HepG2 (cell line): Measurements from ENCODE around the gene TOB1. TPM values are rescaled to one million over a fixed set of nuclear protein-coding genes. Genes with fewer than 3 reads are reported as not detected.

Experiments used
- ATAC-seq: fragments of 200-7000 bp; cut with Tn5 transposase; 3 replicates; pipeline ENCODE4 v1.9.1; 2020; ENCODE audit warnings: mild to moderate bottlenecking, moderate library complexity
- BruUV-seq: library from RNA; stranded (reverse); fragments of 400-500 nt; replicated peaks from 2 replicates; lab custom pipeline; 2021; lab: Mats Ljungman, UMichigan
- CTCF ChIA-PET: fragments of 300-600 bp; formaldehyde crosslinking; extraction: SDS; loops from one replicate; lab custom pipeline; 2021; ENCODE audit warnings: low total read pairs, inconsistent platforms, low intra/inter-chr PET ratio; lab: Yijun Ruan, JAX
- POLR2A ChIA-PET: fragments of 350-600 bp; sonication (Branson Sonifier 250); formaldehyde crosslinking; loops from one replicate; lab custom pipeline; 2020; ENCODE audit warnings: antibody characterized with exemption, inconsistent platforms; lab: Yijun Ruan, JAX
- DNase-seq: peaks from one replicate; pipeline ENCODE4 v3.0.0-alpha.2; 2015; ENCODE audit warnings: low spot score
- FAIRE-seq: peaks from 3 replicates; lab custom pipeline; 2011; peaks lifted over from hg19 to GRCh38; lab: Jason Lieb, UNC
- H2AFZ ChIP-seq: one replicate; pipeline ENCODE4 v1.6.1; 2011; ENCODE audit warnings: low read length, inconsistent platforms
- H3K27ac ChIP-seq: fragments of 300-600 bp; 3 replicates; pipeline ENCODE4 v1.8.0; 2011; ENCODE audit warnings: mixed run types, mild to moderate bottlenecking, mixed read lengths, low read length, inconsistent platforms; ENCODE audit not compliant: insufficient read depth; ENCODE audit errors: extremely low read length
- H3K27me3 ChIP-seq, 2 experiments: fragments of 200-600 bp in 1 of 2; 2 replicates in 1 of 2; 3 replicates in 1 of 2; pipeline versions ENCODE4 v1.6.0 to v1.8.0; 2011; ENCODE audit warnings: low read length in 2 of 2, mild to moderate bottlenecking in 2 of 2, moderate library complexity in 2 of 2, inconsistent platforms in 1 of 2; ENCODE audit not compliant: insufficient read depth in 2 of 2, control insufficient read depth in 1 of 2
- H3K36me3 ChIP-seq, 2 experiments: fragments of 200-600 bp in 1 of 2; replicated peaks in 1 of 2; 2 replicates in 1 of 2; 3 replicates in 1 of 2; pipeline versions ENCODE4 v1.5.1 to v1.8.0; 2011; ENCODE audit warnings: low read length in 2 of 2, inconsistent platforms in 1 of 2; ENCODE audit not compliant: insufficient read depth in 2 of 2, control insufficient read depth in 1 of 2
- H3K4me1 ChIP-seq: 2 replicates; pipeline ENCODE4 v1.5.1; 2012; ENCODE audit warnings: low read length, inconsistent platforms; ENCODE audit not compliant: insufficient read depth
- H3K4me2 ChIP-seq: 2 replicates; pipeline ENCODE4 v1.6.0; 2011; ENCODE audit warnings: low read depth, low read length, inconsistent platforms
- H3K4me3 ChIP-seq, 3 experiments: fragments of 200-600 bp in 1 of 3; sonication (generic), shearing (Covaris generic) in 1 of 3; replicated peaks in 1 of 3; 2 replicates each; pipeline ENCODE4 v1.5.1; 2011 to 2016; ENCODE audit warnings: low read length in 3 of 3, inconsistent platforms in 2 of 3, low read depth in 2 of 3, mild to moderate bottlenecking in 2 of 3, control low read depth in 1 of 3, mixed read lengths in 1 of 3; ENCODE audit not compliant: insufficient read depth in 1 of 3
- H3K79me2 ChIP-seq: one replicate; pipeline ENCODE4 v1.6.1; 2011; ENCODE audit warnings: low read length, inconsistent platforms; ENCODE audit not compliant: insufficient read depth
- H3K9ac ChIP-seq: 2 replicates; pipeline ENCODE4 v1.6.0; 2011; ENCODE audit warnings: mild to moderate bottlenecking, low read depth, low read length, inconsistent platforms; ENCODE audit not compliant: insufficient read depth
- H3K9me3 ChIP-seq: 2 replicates; pipeline ENCODE4 v1.5.1; 2012; ENCODE audit warnings: mild to moderate bottlenecking, low read length
- H4K20me1 ChIP-seq: 2 replicates; pipeline ENCODE4 v1.6.0; 2011; ENCODE audit warnings: inconsistent platforms, mild to moderate bottlenecking, low read length, moderate library complexity; ENCODE audit not compliant: insufficient read depth
- CCDC6 ChIP-seq: sonication (generic); formaldehyde crosslinking; IDR thresholded peaks from 2 replicates; pipeline ENCODE4 v1.8.1; 2022; ENCODE audit warnings: mild to moderate bottlenecking, missing genetic modification reagents, moderate library complexity
- GATAD1 ChIP-seq: IDR thresholded peaks from 2 replicates; pipeline ENCODE4 v1.6.1; 2016; ENCODE audit warnings: missing genetic modification reagents, missing compliant biosample characterization
- HOXA7 ChIP-seq: sonication (generic); formaldehyde crosslinking; IDR thresholded peaks from 2 replicates; pipeline ENCODE4 v1.8.1; 2022; ENCODE audit warnings: mild to moderate bottlenecking, missing genetic modification reagents, moderate library complexity
- IKZF1 ChIP-seq: fragments of 450-650 bp; IDR thresholded peaks from 2 replicates; pipeline ENCODE4 v1.7.1; 2016
- NCOA1 ChIP-seq: sonication (generic); formaldehyde crosslinking; IDR thresholded peaks from 2 replicates; pipeline ENCODE4 v1.9.0; 2021; ENCODE audit warnings: missing genetic modification reagents
- POLR2G ChIP-seq: fragments of 200-400 bp; formaldehyde crosslinking; IDR thresholded peaks from 2 replicates; pipeline ENCODE4 v1.6.1; 2018; ENCODE audit warnings: mild to moderate bottlenecking, low read depth, low read length, moderate library complexity
- SMAD1 ChIP-seq: sonication (generic); formaldehyde crosslinking; IDR thresholded peaks from 2 replicates; pipeline ENCODE4 v1.4.0; 2020; ENCODE audit warnings: missing genetic modification reagents, low read depth, mild to moderate bottlenecking, borderline replicate concordance
- WIZ ChIP-seq: sonication (generic); formaldehyde crosslinking; IDR thresholded peaks from 2 replicates; pipeline ENCODE4 v1.5.1; 2020; ENCODE audit warnings: mild to moderate bottlenecking, missing genetic modification reagents
- ZFP62 ChIP-seq: sonication (generic); formaldehyde crosslinking; IDR thresholded peaks from 2 replicates; pipeline ENCODE4 v1.4.0; 2020; ENCODE audit warnings: missing genetic modification reagents
- ZKSCAN1 ChIP-seq: fragments of 150-350 bp; IDR thresholded peaks from 2 replicates; pipeline ENCODE4 v1.6.1; 2014; ENCODE audit warnings: low read length
- ZNF629 ChIP-seq: sonication (generic); formaldehyde crosslinking; conservative IDR thresholded peaks from 2 replicates; pipeline ENCODE4 v1.5.0; 2020; ENCODE audit warnings: missing genetic modification reagents
- WGBS: methylation state at CpG from one replicate; pipeline ENCODE4 v1.1.6; 2017; ENCODE audit warnings: low lambda C conversion rate; 5-methylcytosine and 5-hydroxymethylcytosine counted together
- in situ Hi-C: cut with HindIII; loops from 2 replicates; pipeline ENCODE4 v1.10.0; 2017; ENCODE audit warnings: low pct_unique_long_range_greater_than_20kb; ENCODE audit not compliant: extremely low pct_ligation_motif_present
- intact Hi-C: fragments of 100-400 bp; cut with micrococcal nuclease; formaldehyde crosslinking; loops from one replicate; pipeline ENCODE4 v1.10.0; 2022; ENCODE audit not compliant: unreplicated experiment
- polyA plus RNA-seq, 8 experiments: library from polyadenylated mRNA; depleted of rRNA in 3 of 8; stranded (reverse) in 7 of 8; unstranded in 1 of 8; fragments of >200 nt; fragmentation: Illumina TruSeq in 4 of 8; extraction: Trizol in 4 of 8; gene quantifications; 2 replicates each; pipeline versions ENCODE4 v1.2.1 to v1.2.3, GENCODE V29; 2011 to 2016; ENCODE audit warnings: low read depth in 4 of 8, missing spikeins in 1 of 8, mixed read lengths in 1 of 8; ENCODE audit not compliant: insufficient read depth in 1 of 8
- total RNA-seq, 5 experiments: library from RNA; depleted of rRNA; stranded (reverse); fragments of >200 nt; fragmentation: Illumina TruSeq; extraction: Trizol; gene quantifications; 2 replicates each; pipeline ENCODE4 v1.2.3, GENCODE V29; 2016; ENCODE audit warnings: low read depth in 1 of 5
- TF ChIP-seq, protein P1 (sequence below), 2 experiments: sonication (generic) in 1 of 2; formaldehyde crosslinking in 1 of 2; IDR thresholded peaks; 2 replicates each; pipeline versions ENCODE4 v1.4.0 to v1.6.1; 2016 to 2020; ENCODE audit warnings: borderline replicate concordance in 1 of 2, low read depth in 1 of 2, mild to moderate bottlenecking in 1 of 2, missing genetic modification reagents in 1 of 2
- TF ChIP-seq, protein P2 (sequence below): sonication (generic); formaldehyde crosslinking; IDR thresholded peaks from 2 replicates; pipeline ENCODE4 v1.5.1; 2020; ENCODE audit warnings: missing genetic modification reagents, mild to moderate bottlenecking, borderline replicate concordance
- TF ChIP-seq, protein P3 (sequence below): IDR thresholded peaks from 2 replicates; pipeline ENCODE4 v1.6.1; 2016
- TF ChIP-seq, protein P4 (sequence below): sonication (generic); formaldehyde crosslinking; IDR thresholded peaks from 2 replicates; pipeline ENCODE4 v1.9.0; 2022; ENCODE audit warnings: missing genetic modification reagents, mild to moderate bottlenecking, borderline replicate concordance

TOB1 gene
- total and polyA plus RNA-seq, 2 of the 13 experiments (the other 11 are each of a cell fraction or from before 2014, with no cell fraction given) = 21.9 to 57.7 TPM

DNA sequence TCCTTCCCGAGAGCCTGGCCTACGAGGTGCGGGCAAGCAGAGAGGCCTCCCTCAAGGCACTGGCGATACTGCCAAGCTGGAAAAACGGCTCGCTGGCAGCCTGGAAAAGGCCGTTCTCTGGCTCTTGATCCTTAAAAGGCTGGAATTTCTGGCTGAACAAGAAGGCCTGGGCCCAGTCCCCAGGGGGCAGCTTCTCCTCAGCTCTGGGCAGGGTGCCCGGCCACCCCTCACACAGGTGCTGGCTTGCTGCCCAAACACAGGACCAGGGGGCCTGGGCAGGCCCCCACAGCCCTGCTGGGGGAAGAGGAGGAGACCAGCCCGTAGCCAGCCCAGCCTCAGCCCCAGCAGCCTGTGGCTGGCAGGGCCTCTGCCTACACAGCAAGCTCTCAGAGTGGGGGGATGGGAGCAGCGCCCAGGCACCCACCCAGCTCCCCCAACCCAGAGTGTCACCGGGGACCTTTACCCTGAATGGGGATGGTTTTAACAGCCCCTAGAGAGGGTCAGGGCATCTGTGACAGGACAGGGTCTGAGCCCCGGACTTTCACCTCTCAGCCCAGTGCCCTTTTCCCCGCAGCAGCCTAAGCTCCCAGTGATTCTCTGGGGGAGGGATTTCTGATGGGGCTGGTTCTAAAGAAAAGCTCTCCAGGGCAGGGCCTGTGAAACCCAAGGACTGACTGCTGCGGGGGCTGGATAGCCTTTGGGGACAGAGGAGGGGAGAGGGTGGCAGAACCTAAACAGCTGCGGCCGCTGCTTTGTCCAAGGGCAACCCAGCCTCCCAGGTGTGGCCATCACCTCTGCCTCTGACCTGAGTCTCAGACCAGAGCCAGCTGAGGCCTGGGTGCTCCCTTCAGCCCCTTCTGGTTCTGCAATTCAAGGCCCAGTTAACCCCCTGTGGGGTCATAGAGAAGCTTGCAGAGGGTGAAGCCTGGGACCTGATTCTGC is 38.6 kb upstream of the TOB1 start:
- Histone ChIP-seq H3K36me3 (no peaks in the 10 kb centered on the region), H3K27ac (peak overlapping the region; percentile 93), H4K20me1 (no peaks in the 10 kb centered on the region), H3K27me3 (no peaks in the 10 kb centered on the region), H3K9ac (peak overlapping the region; percentile 80), H2AFZ (no peak overlapping the region), H3K4me3 (peak overlapping the region; percentile 48 to 76 (median 52)), H3K4me2 (peak overlapping the region; percentile 93), H3K4me1 (peaks cover 93% of the 10 kb centered on the region), H3K79me2 (no peaks in the 10 kb centered on the region), H3K9me3 (no peaks in the 10 kb centered on the region)
- TSS peak; percentile 58 for BruUV-seq
- 0% methylated on average over 7 of the region's 16 CpGs for WGBS
- POLR2A ChIA-PET = interaction anchor here (0.6 to 9.1 kb wide), 22 partner anchors 12 to 400 kb away, joined by 3 to 336 read pairs (median 9); partner anchors contain the start of genes LUC7L3 and TOB1
- in situ Hi-C loops = loop anchor here (5.0 kb wide), 1 partner anchor 38 kb away; no protein-coding TSS in a partner anchor
- ATAC-seq (peak; percentile 74), FAIRE-seq (peak; percentile 52), DNase-seq (peak; percentile 78)
- CTCF ChIA-PET = no interaction called here
- intact Hi-C loops = loop anchor here (1.0 to 2.0 kb wide), 2 partner anchors 40 to 46 kb away; no protein-coding TSS in a partner anchor
- TF ChIP-seq, protein P1, sequence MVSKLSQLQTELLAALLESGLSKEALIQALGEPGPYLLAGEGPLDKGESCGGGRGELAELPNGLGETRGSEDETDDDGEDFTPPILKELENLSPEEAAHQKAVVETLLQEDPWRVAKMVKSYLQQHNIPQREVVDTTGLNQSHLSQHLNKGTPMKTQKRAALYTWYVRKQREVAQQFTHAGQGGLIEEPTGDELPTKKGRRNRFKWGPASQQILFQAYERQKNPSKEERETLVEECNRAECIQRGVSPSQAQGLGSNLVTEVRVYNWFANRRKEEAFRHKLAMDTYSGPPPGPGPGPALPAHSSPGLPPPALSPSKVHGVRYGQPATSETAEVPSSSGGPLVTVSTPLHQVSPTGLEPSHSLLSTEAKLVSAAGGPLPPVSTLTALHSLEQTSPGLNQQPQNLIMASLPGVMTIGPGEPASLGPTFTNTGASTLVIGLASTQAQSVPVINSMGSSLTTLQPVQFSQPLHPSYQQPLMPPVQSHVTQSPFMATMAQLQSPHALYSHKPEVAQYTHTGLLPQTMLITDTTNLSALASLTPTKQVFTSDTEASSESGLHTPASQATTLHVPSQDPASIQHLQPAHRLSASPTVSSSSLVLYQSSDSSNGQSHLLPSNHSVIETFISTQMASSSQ (IDR thresholded peaks at IDR 0.05; ENCODE audit: low read depth) = no peak
- TF ChIP-seq, protein P1 (CRISPR knock-in tag; IDR thresholded peaks at IDR 0.05; ENCODE audit: borderline replicate concordance) = peak; percentile 41; the same call in 1 of the 2 replicates
- TF ChIP-seq, protein P2, sequence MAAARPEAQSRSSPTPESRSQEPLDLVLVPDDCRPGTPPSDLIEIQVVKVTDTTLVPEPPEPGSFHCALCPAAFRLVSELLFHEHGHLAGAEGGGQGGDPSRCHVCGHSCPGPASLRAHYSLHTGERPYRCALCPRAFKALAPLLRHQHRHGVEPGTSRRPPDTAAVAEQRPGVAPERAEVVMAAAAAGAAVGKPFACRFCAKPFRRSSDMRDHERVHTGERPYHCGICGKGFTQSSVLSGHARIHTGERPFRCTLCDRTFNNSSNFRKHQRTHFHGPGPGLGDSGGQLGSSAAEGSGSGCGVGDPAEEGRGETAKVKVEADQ (CRISPR knock-in tag) = no peak
- no peak; the same call in 1 of the 2 replicates for TF ChIP-seq GATAD1 (CRISPR knock-in tag)
- peak; percentile 80 for TF ChIP-seq POLR2G
- no peak for TF ChIP-seq ZKSCAN1
- TF ChIP-seq HOXA7 (CRISPR knock-in tag) = no peak
- TF ChIP-seq CCDC6 (CRISPR knock-in tag) = 0 out of 2 replicates have a peak, but pooled peaks have one; percentile 37
- TF ChIP-seq, protein P3, sequence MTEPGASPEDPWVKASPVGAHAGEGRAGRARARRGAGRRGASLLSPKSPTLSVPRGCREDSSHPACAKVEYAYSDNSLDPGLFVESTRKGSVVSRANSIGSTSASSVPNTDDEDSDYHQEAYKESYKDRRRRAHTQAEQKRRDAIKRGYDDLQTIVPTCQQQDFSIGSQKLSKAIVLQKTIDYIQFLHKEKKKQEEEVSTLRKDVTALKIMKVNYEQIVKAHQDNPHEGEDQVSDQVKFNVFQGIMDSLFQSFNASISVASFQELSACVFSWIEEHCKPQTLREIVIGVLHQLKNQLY (CRISPR knock-in tag) = peak; percentile 48; the same call in 1 of the 2 replicates
- TF ChIP-seq NCOA1 = peak; percentile 95; the same call in 1 of the 2 replicates
- TF ChIP-seq, protein P4, sequence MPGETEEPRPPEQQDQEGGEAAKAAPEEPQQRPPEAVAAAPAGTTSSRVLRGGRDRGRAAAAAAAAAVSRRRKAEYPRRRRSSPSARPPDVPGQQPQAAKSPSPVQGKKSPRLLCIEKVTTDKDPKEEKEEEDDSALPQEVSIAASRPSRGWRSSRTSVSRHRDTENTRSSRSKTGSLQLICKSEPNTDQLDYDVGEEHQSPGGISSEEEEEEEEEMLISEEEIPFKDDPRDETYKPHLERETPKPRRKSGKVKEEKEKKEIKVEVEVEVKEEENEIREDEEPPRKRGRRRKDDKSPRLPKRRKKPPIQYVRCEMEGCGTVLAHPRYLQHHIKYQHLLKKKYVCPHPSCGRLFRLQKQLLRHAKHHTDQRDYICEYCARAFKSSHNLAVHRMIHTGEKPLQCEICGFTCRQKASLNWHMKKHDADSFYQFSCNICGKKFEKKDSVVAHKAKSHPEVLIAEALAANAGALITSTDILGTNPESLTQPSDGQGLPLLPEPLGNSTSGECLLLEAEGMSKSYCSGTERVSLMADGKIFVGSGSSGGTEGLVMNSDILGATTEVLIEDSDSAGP (CRISPR knock-in tag) = peak; percentile 56; the same call in 1 of the 2 replicates
- TF ChIP-seq WIZ = peak; percentile 65; the same call in 1 of the 2 replicates
- TF ChIP-seq ZNF629 (CRISPR knock-in tag) = peak; percentile 16; the same call in 1 of the 2 replicates
- no peak for TF ChIP-seq IKZF1
- no peak for TF ChIP-seq ZFP62
- peak; percentile 20; the same call in 1 of the 2 replicates for TF ChIP-seq SMAD1 (CRISPR knock-in tag)
